Neural cell (in vitro differentiated cells): Measurements from ENCODE around the gene TUBA1B. TPM values are rescaled to one million over a fixed set of nuclear protein-coding genes. Genes with fewer than 3 reads are reported as not detected.

Experiments used
- H2AFZ ChIP-seq: fragments of 200-600, 300-800 bp; sonication (generic), shearing (Covaris generic); 2 replicates; pipeline ENCODE4 v1.6.0; 2014; ENCODE audit warnings: low read depth, mild to moderate bottlenecking, antibody characterized with exemption, low read length, moderate library complexity
- H3F3A ChIP-seq: fragments of 200-600 bp; shearing (Covaris generic); 2 replicates; pipeline ENCODE4 v1.6.1; 2016; ENCODE audit warnings: mild to moderate bottlenecking, moderate library complexity, mixed read lengths, antibody characterized with exemption, low read length; ENCODE audit not compliant: insufficient read depth, poor library complexity, severe bottlenecking
- H3K27ac ChIP-seq: fragments of 200-600, 300-800 bp; sonication (generic), shearing (Covaris generic); 2 replicates; pipeline ENCODE4 v1.5.1; 2014; ENCODE audit warnings: mild to moderate bottlenecking, low read length, moderate library complexity
- H3K27me3 ChIP-seq: fragments of 300-800, 200-600 bp; sonication (generic), shearing (Covaris generic); 2 replicates; pipeline ENCODE4 v1.6.0; 2014; ENCODE audit warnings: mild to moderate bottlenecking, low read depth, low read length, moderate library complexity; ENCODE audit not compliant: insufficient read depth
- H3K36me3 ChIP-seq: fragments of 300-800, 200-600 bp; sonication (generic), shearing (Covaris generic); 2 replicates; pipeline ENCODE4 v1.5.1; 2014; ENCODE audit warnings: mild to moderate bottlenecking, antibody characterized with exemption, low read length, moderate library complexity; ENCODE audit not compliant: insufficient read depth
- H3K4me2 ChIP-seq: fragments of 300-800, 200-600 bp; sonication (generic), shearing (Covaris generic); 2 replicates; pipeline ENCODE4 v1.6.0; 2014; ENCODE audit warnings: mild to moderate bottlenecking, low read length
- H3K4me3 ChIP-seq: fragments of 300-800, 200-600 bp; sonication (generic), shearing (Covaris generic); 2 replicates; pipeline ENCODE4 v1.5.1; 2014; ENCODE audit warnings: mild to moderate bottlenecking, low read length, moderate library complexity
- H3K79me2 ChIP-seq: fragments of 200-600 bp; shearing (Covaris generic); replicated peaks from 2 replicates; pipeline ENCODE4 v1.6.0; 2014; ENCODE audit warnings: mild to moderate bottlenecking, low read length, moderate library complexity; ENCODE audit not compliant: insufficient read depth
- H3K9ac ChIP-seq: fragments of 300-800, 200-600 bp; sonication (generic), shearing (Covaris generic); 2 replicates; pipeline ENCODE4 v1.6.1; 2016; ENCODE audit warnings: mild to moderate bottlenecking, low read length, mixed read lengths
- H3K9me2 ChIP-seq: fragments of 200-600 bp; shearing (Covaris generic); 2 replicates; pipeline ENCODE4 v1.6.1; 2016; ENCODE audit warnings: mild to moderate bottlenecking, low read length, mixed read lengths; ENCODE audit not compliant: insufficient read depth
- H3K9me3 ChIP-seq: fragments of 200-600, 300-800 bp; sonication (generic), shearing (Covaris generic); 2 replicates; pipeline ENCODE4 v1.6.1; 2016; ENCODE audit warnings: mild to moderate bottlenecking, mixed run types, low read length, moderate library complexity, mixed read lengths
- H4K20me1 ChIP-seq: fragments of 200-600 bp; shearing (Covaris generic); 2 replicates; pipeline ENCODE4 v1.6.1; 2016; ENCODE audit warnings: mild to moderate bottlenecking, mixed run types; ENCODE audit not compliant: insufficient read depth
- EP300 ChIP-seq: fragments of 450-650 bp; conservative IDR thresholded peaks from 2 replicates; pipeline ENCODE4 v1.6.1; 2014; ENCODE audit warnings: antibody characterized with exemption, mild to moderate bottlenecking, moderate library complexity; ENCODE audit not compliant: poor library complexity, severe bottlenecking
- EZH2 ChIP-seq: fragments of 200-600, 300-800 bp; shearing (Covaris generic), sonication (generic); IDR thresholded peaks from 2 replicates; pipeline ENCODE4 v1.6.1; 2014; ENCODE audit warnings: antibody characterized with exemption, low read length, borderline replicate concordance, mild to moderate bottlenecking; ENCODE audit not compliant: insufficient read depth, poor library complexity, severe bottlenecking
- MXI1 ChIP-seq: fragments of 450-650 bp; conservative IDR thresholded peaks from 2 replicates; pipeline ENCODE4 v1.6.1; 2014; ENCODE audit warnings: antibody characterized with exemption, mild to moderate bottlenecking; ENCODE audit not compliant: poor library complexity, severe bottlenecking
- POLR2AphosphoS5 ChIP-seq: IDR thresholded peaks from 2 replicates; pipeline ENCODE4 v1.6.1; 2012
- RAD21 ChIP-seq: fragments of 450-650 bp; conservative IDR thresholded peaks from 2 replicates; pipeline ENCODE4 v1.6.1; 2014; ENCODE audit warnings: antibody characterized with exemption, mild to moderate bottlenecking, moderate library complexity
- SMC3 ChIP-seq: fragments of 450-650 bp; conservative IDR thresholded peaks from 2 replicates; pipeline ENCODE4 v1.6.1; 2014; ENCODE audit warnings: antibody characterized with exemption, mild to moderate bottlenecking, moderate library complexity; ENCODE audit not compliant: poor library complexity
- TAF1 ChIP-seq: IDR thresholded peaks from 2 replicates; pipeline ENCODE4 v1.6.1; 2012; ENCODE audit warnings: low read depth
- polyA plus RNA-seq: library from polyadenylated mRNA; depleted of rRNA; stranded (reverse); fragments of >200 nt; gene quantifications from 2 replicates; pipeline ENCODE4 v1.2.3, GENCODE V29; 2014
- TF ChIP-seq, protein P1 (sequence below): IDR thresholded peaks from 2 replicates; pipeline ENCODE4 v1.6.1; 2012; ENCODE audit warnings: borderline replicate concordance
- TF ChIP-seq, protein P2 (sequence below): fragments of 450-650 bp; IDR thresholded peaks from 2 replicates; pipeline ENCODE4 v1.5.1; 2014; ENCODE audit warnings: antibody characterized with exemption, mild to moderate bottlenecking, moderate library complexity; ENCODE audit not compliant: poor library complexity, severe bottlenecking

Gene TUBA1B
- polyA plus RNA-seq, 1 donor from 2014 or later, result 573 TPM

GRCh38 chr12:49154221-49154620 lies 23.0 kb upstream of the TUBA1B start:
- H3K36me3 ChIP-seq, result no peaks in the 10 kb centered on the region
- no peaks in the 10 kb centered on the region for H4K20me1 ChIP-seq
- no peaks in the 10 kb centered on the region for H3K79me2 ChIP-seq
- no peak overlapping the region for H3K4me2 ChIP-seq
- TF ChIP-seq RAD21, result no peak
- TF ChIP-seq TAF1, result no peak
- no peak for TF ChIP-seq POLR2AphosphoS5
- TF ChIP-seq SMC3, result no peak
- no peak for TF ChIP-seq MXI1
- TF ChIP-seq, protein P1, sequence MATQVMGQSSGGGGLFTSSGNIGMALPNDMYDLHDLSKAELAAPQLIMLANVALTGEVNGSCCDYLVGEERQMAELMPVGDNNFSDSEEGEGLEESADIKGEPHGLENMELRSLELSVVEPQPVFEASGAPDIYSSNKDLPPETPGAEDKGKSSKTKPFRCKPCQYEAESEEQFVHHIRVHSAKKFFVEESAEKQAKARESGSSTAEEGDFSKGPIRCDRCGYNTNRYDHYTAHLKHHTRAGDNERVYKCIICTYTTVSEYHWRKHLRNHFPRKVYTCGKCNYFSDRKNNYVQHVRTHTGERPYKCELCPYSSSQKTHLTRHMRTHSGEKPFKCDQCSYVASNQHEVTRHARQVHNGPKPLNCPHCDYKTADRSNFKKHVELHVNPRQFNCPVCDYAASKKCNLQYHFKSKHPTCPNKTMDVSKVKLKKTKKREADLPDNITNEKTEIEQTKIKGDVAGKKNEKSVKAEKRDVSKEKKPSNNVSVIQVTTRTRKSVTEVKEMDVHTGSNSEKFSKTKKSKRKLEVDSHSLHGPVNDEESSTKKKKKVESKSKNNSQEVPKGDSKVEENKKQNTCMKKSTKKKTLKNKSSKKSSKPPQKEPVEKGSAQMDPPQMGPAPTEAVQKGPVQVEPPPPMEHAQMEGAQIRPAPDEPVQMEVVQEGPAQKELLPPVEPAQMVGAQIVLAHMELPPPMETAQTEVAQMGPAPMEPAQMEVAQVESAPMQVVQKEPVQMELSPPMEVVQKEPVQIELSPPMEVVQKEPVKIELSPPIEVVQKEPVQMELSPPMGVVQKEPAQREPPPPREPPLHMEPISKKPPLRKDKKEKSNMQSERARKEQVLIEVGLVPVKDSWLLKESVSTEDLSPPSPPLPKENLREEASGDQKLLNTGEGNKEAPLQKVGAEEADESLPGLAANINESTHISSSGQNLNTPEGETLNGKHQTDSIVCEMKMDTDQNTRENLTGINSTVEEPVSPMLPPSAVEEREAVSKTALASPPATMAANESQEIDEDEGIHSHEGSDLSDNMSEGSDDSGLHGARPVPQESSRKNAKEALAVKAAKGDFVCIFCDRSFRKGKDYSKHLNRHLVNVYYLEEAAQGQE, result no peak
- no peak for TF ChIP-seq EP300
- TF ChIP-seq, protein P2, sequence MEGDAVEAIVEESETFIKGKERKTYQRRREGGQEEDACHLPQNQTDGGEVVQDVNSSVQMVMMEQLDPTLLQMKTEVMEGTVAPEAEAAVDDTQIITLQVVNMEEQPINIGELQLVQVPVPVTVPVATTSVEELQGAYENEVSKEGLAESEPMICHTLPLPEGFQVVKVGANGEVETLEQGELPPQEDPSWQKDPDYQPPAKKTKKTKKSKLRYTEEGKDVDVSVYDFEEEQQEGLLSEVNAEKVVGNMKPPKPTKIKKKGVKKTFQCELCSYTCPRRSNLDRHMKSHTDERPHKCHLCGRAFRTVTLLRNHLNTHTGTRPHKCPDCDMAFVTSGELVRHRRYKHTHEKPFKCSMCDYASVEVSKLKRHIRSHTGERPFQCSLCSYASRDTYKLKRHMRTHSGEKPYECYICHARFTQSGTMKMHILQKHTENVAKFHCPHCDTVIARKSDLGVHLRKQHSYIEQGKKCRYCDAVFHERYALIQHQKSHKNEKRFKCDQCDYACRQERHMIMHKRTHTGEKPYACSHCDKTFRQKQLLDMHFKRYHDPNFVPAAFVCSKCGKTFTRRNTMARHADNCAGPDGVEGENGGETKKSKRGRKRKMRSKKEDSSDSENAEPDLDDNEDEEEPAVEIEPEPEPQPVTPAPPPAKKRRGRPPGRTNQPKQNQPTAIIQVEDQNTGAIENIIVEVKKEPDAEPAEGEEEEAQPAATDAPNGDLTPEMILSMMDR, result no peak
- TF ChIP-seq EZH2, result no peak
- no peaks in the 10 kb centered on the region for H3K9me3 ChIP-seq
- no peaks in the 10 kb centered on the region for H3K27me3 ChIP-seq
- no peaks in the 10 kb centered on the region for H3F3A ChIP-seq
- H3K9me2 ChIP-seq, result no peaks in the 10 kb centered on the region
- no peak overlapping the region for H3K27ac ChIP-seq
- no peak overlapping the region for H2AFZ ChIP-seq
- H3K9ac ChIP-seq, result no peak overlapping the region
- H3K4me3 ChIP-seq, result no peak overlapping the region

- Histone ChIP-seq H3K4me2 (no peak overlapping the region), H3K79me2 (no peaks in the 10 kb centered on the region), H3K9me2 (no peaks in the 10 kb centered on the region), H3K9ac (no peak overlapping the region), H3K27me3 (no peaks in the 10 kb centered on the region), H3K9me3 (no peaks in the 10 kb centered on the region), H3K27ac (no peak overlapping the region), H3K4me3 (no peak overlapping the region), H4K20me1 (no peaks in the 10 kb centered on the region), H2AFZ (no peak overlapping the region), H3K36me3 (no peaks in the 10 kb centered on the region), H3F3A (no peaks in the 10 kb centered on the region)
- TF ChIP-seq RAD21, result no peak
- TF ChIP-seq, protein P1, result no peak
- TF ChIP-seq EZH2, result no peak
- TF ChIP-seq, protein P2, result no peak
- TF ChIP-seq SMC3, result no peak
- no peak for TF ChIP-seq EP300
- no peak for TF ChIP-seq TAF1
- no peak for TF ChIP-seq MXI1
- TF ChIP-seq POLR2AphosphoS5, result no peak
Measured at GRCh38 chr12:49147384-49147783, 16.2 kb upstream of the TUBA1B start.
